Ishikawa (cell line): ENCODE measurements around the gene MEGF11.

Source experiments
- CEBPB ChIP-seq: IDR thresholded peaks from 2 replicates; pipeline ENCODE4 v1.6.1; 2012
- EP300 ChIP-seq: IDR thresholded peaks from 2 replicates; pipeline ENCODE4 v1.6.1; 2012; ENCODE audit warnings: borderline replicate concordance
- FOXM1 ChIP-seq: IDR thresholded peaks from 2 replicates; pipeline ENCODE4 v1.6.1; 2012; ENCODE audit warnings: low read depth, borderline replicate concordance
- TAF1 ChIP-seq: IDR thresholded peaks from 2 replicates; pipeline ENCODE4 v1.6.1; 2012; ENCODE audit warnings: low read depth, mild to moderate bottlenecking
- TEAD4 ChIP-seq: IDR thresholded peaks from 2 replicates; pipeline ENCODE4 v1.6.1; 2012
- YY1 ChIP-seq: IDR thresholded peaks from 2 replicates; pipeline ENCODE4 v1.6.1; 2012; ENCODE audit warnings: low read depth
- TF ChIP-seq, protein P1 (sequence below): IDR thresholded peaks from 2 replicates; pipeline ENCODE4 v1.6.1; 2012; ENCODE audit warnings: low read depth, mild to moderate bottlenecking
- TF ChIP-seq, protein P2 (sequence below): IDR thresholded peaks from 2 replicates; pipeline ENCODE4 v1.6.1; 2012
- TF ChIP-seq, protein P3 (sequence below): IDR thresholded peaks from 2 replicates; pipeline ENCODE4 v1.6.1; 2012

DNA sequence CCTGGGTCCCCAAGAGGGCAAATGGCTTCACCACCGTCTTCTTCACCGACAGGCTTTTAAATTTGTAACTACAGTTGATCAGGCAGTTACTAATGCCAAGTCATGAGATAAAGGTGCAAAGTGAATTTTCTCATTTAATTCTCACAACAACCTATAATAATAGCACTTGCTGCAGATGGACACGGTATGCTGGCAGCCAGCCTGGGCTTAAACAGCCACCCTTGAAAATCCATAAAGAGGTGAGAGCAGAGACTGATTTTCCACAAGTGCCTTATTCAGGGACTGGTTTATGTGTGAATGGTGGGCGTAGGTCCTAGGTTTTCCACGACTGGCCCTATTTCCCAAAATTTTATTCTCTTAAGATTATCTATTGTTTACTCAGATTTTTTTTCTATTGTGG lies 266.4 kb downstream of the MEGF11 start:
- TF ChIP-seq YY1 (no peak), CEBPB (no peak), EP300 (no peak), TAF1 (no peak), FOXM1 (no peak), TEAD4 (no peak)
- TF ChIP-seq, protein P1, sequence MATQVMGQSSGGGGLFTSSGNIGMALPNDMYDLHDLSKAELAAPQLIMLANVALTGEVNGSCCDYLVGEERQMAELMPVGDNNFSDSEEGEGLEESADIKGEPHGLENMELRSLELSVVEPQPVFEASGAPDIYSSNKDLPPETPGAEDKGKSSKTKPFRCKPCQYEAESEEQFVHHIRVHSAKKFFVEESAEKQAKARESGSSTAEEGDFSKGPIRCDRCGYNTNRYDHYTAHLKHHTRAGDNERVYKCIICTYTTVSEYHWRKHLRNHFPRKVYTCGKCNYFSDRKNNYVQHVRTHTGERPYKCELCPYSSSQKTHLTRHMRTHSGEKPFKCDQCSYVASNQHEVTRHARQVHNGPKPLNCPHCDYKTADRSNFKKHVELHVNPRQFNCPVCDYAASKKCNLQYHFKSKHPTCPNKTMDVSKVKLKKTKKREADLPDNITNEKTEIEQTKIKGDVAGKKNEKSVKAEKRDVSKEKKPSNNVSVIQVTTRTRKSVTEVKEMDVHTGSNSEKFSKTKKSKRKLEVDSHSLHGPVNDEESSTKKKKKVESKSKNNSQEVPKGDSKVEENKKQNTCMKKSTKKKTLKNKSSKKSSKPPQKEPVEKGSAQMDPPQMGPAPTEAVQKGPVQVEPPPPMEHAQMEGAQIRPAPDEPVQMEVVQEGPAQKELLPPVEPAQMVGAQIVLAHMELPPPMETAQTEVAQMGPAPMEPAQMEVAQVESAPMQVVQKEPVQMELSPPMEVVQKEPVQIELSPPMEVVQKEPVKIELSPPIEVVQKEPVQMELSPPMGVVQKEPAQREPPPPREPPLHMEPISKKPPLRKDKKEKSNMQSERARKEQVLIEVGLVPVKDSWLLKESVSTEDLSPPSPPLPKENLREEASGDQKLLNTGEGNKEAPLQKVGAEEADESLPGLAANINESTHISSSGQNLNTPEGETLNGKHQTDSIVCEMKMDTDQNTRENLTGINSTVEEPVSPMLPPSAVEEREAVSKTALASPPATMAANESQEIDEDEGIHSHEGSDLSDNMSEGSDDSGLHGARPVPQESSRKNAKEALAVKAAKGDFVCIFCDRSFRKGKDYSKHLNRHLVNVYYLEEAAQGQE, result no peak
- TF ChIP-seq, protein P2, sequence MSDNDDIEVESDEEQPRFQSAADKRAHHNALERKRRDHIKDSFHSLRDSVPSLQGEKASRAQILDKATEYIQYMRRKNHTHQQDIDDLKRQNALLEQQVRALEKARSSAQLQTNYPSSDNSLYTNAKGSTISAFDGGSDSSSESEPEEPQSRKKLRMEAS, result no peak
- TF ChIP-seq, protein P3, sequence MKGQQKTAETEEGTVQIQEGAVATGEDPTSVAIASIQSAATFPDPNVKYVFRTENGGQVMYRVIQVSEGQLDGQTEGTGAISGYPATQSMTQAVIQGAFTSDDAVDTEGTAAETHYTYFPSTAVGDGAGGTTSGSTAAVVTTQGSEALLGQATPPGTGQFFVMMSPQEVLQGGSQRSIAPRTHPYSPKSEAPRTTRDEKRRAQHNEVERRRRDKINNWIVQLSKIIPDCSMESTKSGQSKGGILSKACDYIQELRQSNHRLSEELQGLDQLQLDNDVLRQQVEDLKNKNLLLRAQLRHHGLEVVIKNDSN, result no peak
